OCI-LY7 (cell line): Measurements from ENCODE around the gene HDAC4. TPM values are rescaled to one million over a fixed set of nuclear protein-coding genes. Genes with fewer than 3 reads are reported as not detected.

Experiments
- BruUV-seq: library from RNA; stranded (reverse); fragments of 400-500 nt; replicated peaks from 2 replicates; lab custom pipeline; 2021; lab: Mats Ljungman, UMichigan
- CTCF ChIA-PET: fragments of 300-600 bp; sonication (Branson Sonifier 250); formaldehyde crosslinking; loops from one replicate; lab custom pipeline; 2022; ENCODE audit warnings: antibody characterized with exemption; ENCODE audit not compliant: unreplicated experiment; lab: Charles Lee
- POLR2A ChIA-PET: fragments of 300-600 bp; sonication (Branson Sonifier 250); formaldehyde crosslinking; loops from one replicate; lab custom pipeline; 2022; ENCODE audit warnings: antibody characterized with exemption; lab: Charles Lee
- DNase-seq: peaks from one replicate; pipeline ENCODE4 v3.0.0-alpha.2; 2015; ENCODE audit warnings: low spot score
- H2AFZ ChIP-seq: fragments of 200-600 bp; sonication (generic), shearing (Covaris generic); 2 replicates; pipeline ENCODE4 v1.6.1; 2014; ENCODE audit warnings: mild to moderate bottlenecking, antibody characterized with exemption, low read length, moderate library complexity
- H3K27ac ChIP-seq: fragments of 200-600 bp; sonication (generic); 2 replicates; pipeline ENCODE4 v1.5.1; 2014; ENCODE audit warnings: mixed run types, low read depth, mild to moderate bottlenecking, moderate library complexity, low read length, inconsistent platforms; ENCODE audit not compliant: poor library complexity, severe bottlenecking
- H3K36me3 ChIP-seq: fragments of 200-600 bp; sonication (generic); 2 replicates; pipeline ENCODE4 v1.6.1; 2014; ENCODE audit warnings: mild to moderate bottlenecking, antibody characterized with exemption, low read length, moderate library complexity, mixed read lengths; ENCODE audit not compliant: insufficient read depth
- H3K4me1 ChIP-seq: fragments of 200-600 bp; sonication (generic); 2 replicates; pipeline ENCODE4 v1.5.1; 2014; ENCODE audit warnings: mild to moderate bottlenecking, low read length; ENCODE audit not compliant: insufficient read depth, poor library complexity, severe bottlenecking
- H3K4me2 ChIP-seq: fragments of 200-600 bp; sonication (generic); 2 replicates; pipeline ENCODE4 v1.6.1; 2014; ENCODE audit warnings: mild to moderate bottlenecking, low read length
- H3K4me3 ChIP-seq: fragments of 200-600 bp; sonication (generic); 2 replicates; pipeline ENCODE4 v1.5.1; 2014; ENCODE audit warnings: mild to moderate bottlenecking, low read depth, low read length; ENCODE audit not compliant: poor library complexity, severe bottlenecking
- H3K79me2 ChIP-seq: fragments of 200-600 bp; sonication (generic); 2 replicates; pipeline ENCODE4 v1.6.1; 2016; ENCODE audit warnings: low read depth, mild to moderate bottlenecking, low read length, moderate library complexity, mixed read lengths; ENCODE audit not compliant: insufficient read depth
- H3K9me2 ChIP-seq: fragments of 200-600 bp; sonication (generic); 2 replicates; pipeline ENCODE4 v1.6.1; 2016; ENCODE audit warnings: mild to moderate bottlenecking, low read length, mixed read lengths; ENCODE audit not compliant: insufficient read depth
- H3K9me3 ChIP-seq: fragments of 200-600 bp; sonication (generic); 2 replicates; pipeline ENCODE4 v1.6.1; 2014; ENCODE audit warnings: mild to moderate bottlenecking, mixed run types, low read length, mixed read lengths
- H4K20me1 ChIP-seq: fragments of 200-600 bp; sonication (generic); 2 replicates; pipeline ENCODE4 v1.6.1; 2014; ENCODE audit warnings: mild to moderate bottlenecking, antibody characterized with exemption, low read length, moderate library complexity, mixed read lengths; ENCODE audit not compliant: insufficient read depth
- EZH2phosphoT487 ChIP-seq: fragments of 200-600 bp; sonication (generic); IDR thresholded peaks from 2 replicates; pipeline ENCODE4 v1.6.1; 2018; ENCODE audit warnings: low read depth, borderline replicate concordance, mild to moderate bottlenecking, mixed run types, antibody characterized with exemption, low read length, moderate library complexity, mixed read lengths
- intact Hi-C: fragments of 100-400 bp; cut with micrococcal nuclease; formaldehyde crosslinking; loops from one replicate; pipeline ENCODE4 v1.10.0; 2022; ENCODE audit not compliant: unreplicated experiment
- total RNA-seq, 2 experiments: library from RNA; depleted of rRNA in 1 of 2; stranded (reverse); fragments of >200 nt in 1 of 2; shearing (Covaris generic) in 1 of 2; gene quantifications; 2 replicates each; pipeline ENCODE4 v1.2.3, GENCODE V29; 2014 to 2022
- TF ChIP-seq, protein P1 (sequence below): fragments of 200-600 bp; sonication (generic); conservative IDR thresholded peaks from 2 replicates; pipeline ENCODE4 v1.5.1; 2014; ENCODE audit warnings: mild to moderate bottlenecking, antibody characterized with exemption, low read length, moderate library complexity, mixed read lengths

The HDAC4 gene
- total RNA-seq, 2 experiments from 2014 or later, result 10.2 to 20.6 TPM

DNA sequence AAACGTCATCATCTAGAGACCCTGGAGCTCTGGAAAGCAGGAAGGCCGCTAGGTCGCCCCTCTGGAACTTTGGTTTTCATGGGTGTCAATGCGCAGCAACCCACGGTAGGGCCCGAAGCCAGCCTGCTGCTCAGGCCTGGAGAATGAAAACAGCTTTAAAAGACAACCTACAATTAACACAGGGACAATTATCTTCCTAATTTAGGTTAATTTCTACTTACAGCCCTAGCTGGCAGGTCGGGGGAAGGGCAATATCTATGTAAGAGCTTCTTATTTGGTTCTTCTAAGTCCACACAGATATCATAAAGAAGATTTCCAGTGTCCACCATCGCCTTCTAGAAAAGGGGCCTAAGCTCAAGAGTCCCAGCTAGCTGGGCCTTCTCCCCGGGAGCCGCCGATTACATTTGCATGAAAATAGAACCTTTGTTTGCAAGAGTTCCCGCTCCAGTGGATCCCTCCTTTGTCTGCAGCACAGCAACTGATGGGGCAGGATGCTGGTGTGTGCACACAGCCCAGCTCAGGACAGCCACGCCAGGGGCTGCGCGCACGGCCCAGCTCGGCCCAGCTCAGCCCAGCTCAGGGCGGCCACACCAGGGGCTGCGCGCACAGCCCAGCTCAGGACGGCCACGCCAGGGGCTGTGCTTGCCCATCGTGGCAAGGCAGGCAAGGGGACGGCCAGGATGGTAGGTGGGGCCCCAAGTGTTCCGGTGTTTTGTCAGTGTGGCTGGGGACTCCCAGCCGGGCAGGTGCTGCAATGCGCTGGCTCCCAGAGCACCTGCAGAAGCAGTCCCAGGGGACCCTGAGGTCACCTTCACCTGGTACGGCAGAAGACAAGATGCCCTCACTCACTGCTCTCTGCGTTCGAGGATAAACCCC, 109.1 kb downstream of the HDAC4 start:
- intact Hi-C loops, result loop anchor here (5.0 kb wide), 1 partner anchor 149 kb away; no protein-coding TSS in a partner anchor
- Histone ChIP-seq H3K9me3 (no peaks in the 10 kb centered on the region), H3K4me1 (peaks cover 16% of the 10 kb centered on the region), H3K9me2 (no peaks in the 10 kb centered on the region), H3K4me3 (no peak overlapping the region), H3K27ac (no peak overlapping the region), H4K20me1 (peaks cover 24% of the 10 kb centered on the region), H3K4me2 (peak overlapping the region; percentile 23), H3K79me2 (no peaks in the 10 kb centered on the region), H2AFZ (no peak overlapping the region), H3K36me3 (no peaks in the 10 kb centered on the region)
- TF ChIP-seq, protein P1, sequence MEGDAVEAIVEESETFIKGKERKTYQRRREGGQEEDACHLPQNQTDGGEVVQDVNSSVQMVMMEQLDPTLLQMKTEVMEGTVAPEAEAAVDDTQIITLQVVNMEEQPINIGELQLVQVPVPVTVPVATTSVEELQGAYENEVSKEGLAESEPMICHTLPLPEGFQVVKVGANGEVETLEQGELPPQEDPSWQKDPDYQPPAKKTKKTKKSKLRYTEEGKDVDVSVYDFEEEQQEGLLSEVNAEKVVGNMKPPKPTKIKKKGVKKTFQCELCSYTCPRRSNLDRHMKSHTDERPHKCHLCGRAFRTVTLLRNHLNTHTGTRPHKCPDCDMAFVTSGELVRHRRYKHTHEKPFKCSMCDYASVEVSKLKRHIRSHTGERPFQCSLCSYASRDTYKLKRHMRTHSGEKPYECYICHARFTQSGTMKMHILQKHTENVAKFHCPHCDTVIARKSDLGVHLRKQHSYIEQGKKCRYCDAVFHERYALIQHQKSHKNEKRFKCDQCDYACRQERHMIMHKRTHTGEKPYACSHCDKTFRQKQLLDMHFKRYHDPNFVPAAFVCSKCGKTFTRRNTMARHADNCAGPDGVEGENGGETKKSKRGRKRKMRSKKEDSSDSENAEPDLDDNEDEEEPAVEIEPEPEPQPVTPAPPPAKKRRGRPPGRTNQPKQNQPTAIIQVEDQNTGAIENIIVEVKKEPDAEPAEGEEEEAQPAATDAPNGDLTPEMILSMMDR, result no peak
- TF ChIP-seq EZH2phosphoT487, result no peak
- ChIA-PET POLR2A (no interaction called here), CTCF (no interaction called here)
- no TSS peak for BruUV-seq
- DNase-seq, result peak; percentile 89

DNA sequence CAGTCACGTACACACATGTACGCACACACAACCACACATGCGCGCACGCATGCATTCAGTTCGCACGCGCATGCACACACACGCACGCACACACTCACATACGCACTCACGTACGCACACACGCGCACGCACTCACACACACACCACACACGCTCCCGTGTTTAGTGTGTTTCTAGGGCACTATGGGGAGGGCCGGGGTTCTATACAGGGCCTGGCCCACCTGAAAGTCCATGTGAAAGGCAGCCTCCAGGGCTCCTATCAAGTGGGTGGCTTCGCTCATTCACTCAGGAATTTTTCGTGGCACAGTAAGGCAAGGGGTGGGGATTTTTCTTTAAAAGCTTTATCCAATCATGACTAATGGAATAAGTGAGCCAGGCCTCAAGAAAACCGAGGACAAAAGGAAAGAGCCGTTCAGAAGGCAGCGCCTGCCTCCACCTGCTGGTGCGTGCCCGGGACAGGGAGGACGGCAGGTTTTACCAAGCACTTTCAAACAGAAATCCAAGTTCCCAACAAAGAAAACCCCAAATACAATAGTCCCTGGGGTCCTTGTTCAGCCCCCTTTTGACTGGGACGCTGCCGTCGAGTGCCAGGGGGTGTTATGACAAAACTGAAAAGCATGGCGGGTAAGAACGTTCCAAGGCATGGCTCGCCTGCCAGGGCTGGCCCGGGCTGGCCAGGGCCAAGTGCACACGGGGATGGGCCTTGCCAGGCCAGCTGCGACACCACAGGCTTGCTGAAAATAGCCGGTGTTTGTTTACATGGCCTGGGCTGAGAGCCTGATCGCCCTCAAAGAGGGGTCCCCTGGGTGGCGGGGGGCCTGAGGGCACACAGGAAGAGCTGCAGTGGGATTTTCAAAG, 110.0 kb downstream of the HDAC4 start:
- DNase-seq, result no peak
- CTCF ChIA-PET, result no interaction called here
- H3K4me2 ChIP-seq, result no peak overlapping the region
- no peaks in the 10 kb centered on the region for H3K79me2 ChIP-seq
- H2AFZ ChIP-seq, result no peak overlapping the region
- no peak for TF ChIP-seq EZH2phosphoT487
- TF ChIP-seq, protein P1, result no peak
- no peak overlapping the region for H3K27ac ChIP-seq
- peaks cover 20% of the 10 kb centered on the region for H4K20me1 ChIP-seq
- peaks cover 16% of the 10 kb centered on the region for H3K4me1 ChIP-seq
- POLR2A ChIA-PET, result no interaction called here
- H3K9me2 ChIP-seq, result no peaks in the 10 kb centered on the region
- intact Hi-C loops, result loop anchor here (5.0 kb wide), 1 partner anchor 149 kb away; no protein-coding TSS in a partner anchor
- H3K36me3 ChIP-seq, result no peaks in the 10 kb centered on the region
- no peaks in the 10 kb centered on the region for H3K9me3 ChIP-seq
- no peak overlapping the region for H3K4me3 ChIP-seq
- BruUV-seq, result no TSS peak
